DOHH2 (cell line): ENCODE results near the gene SGF29.
A peak's percentile ranks its signal among the peaks of the same experiment; 100 is the strongest.
"Not testable (repeated sequence)": the region's sequence is repeated elsewhere in the genome, so short reads cannot be mapped to it uniquely, and the experiment has no call there.

Experiments used
- H3F3A ChIP-seq: fragments of 200-600 bp; sonication (generic), shearing (Covaris generic); 2 replicates; pipeline ENCODE4 v1.6.0; 2016; ENCODE audit warnings: antibody characterized with exemption, mild to moderate bottlenecking; ENCODE audit not compliant: control insufficient read depth, insufficient read depth
- H3K27ac ChIP-seq: fragments of 200-600 bp; sonication (generic); 2 replicates; pipeline ENCODE4 v1.5.1; 2014; ENCODE audit warnings: low read depth, mild to moderate bottlenecking, low read length, moderate library complexity
- H3K27me3 ChIP-seq: fragments of 200-600 bp; sonication (generic); 2 replicates; pipeline ENCODE4 v1.6.1; 2014; ENCODE audit warnings: mild to moderate bottlenecking, low read length, mixed read lengths; ENCODE audit not compliant: control insufficient read depth
- H3K36me3 ChIP-seq: fragments of 200-600 bp; sonication (generic); 2 replicates; pipeline ENCODE4 v1.6.1; 2014; ENCODE audit warnings: mild to moderate bottlenecking, low read length, moderate library complexity, mixed read lengths; ENCODE audit not compliant: control insufficient read depth
- H3K4me1 ChIP-seq: fragments of 200-600 bp; sonication (generic); 2 replicates; pipeline ENCODE4 v1.6.1; 2014; ENCODE audit warnings: mild to moderate bottlenecking, low read length, mixed read lengths; ENCODE audit not compliant: control insufficient read depth
- H3K4me2 ChIP-seq: fragments of 200-600 bp; sonication (generic); 2 replicates; pipeline ENCODE4 v1.6.0; 2014; ENCODE audit warnings: mild to moderate bottlenecking, low read length, moderate library complexity
- H3K4me3 ChIP-seq: fragments of 200-600 bp; sonication (generic); 2 replicates; pipeline ENCODE4 v1.5.1; 2014; ENCODE audit warnings: mild to moderate bottlenecking, low read length, mixed read lengths
- H3K79me2 ChIP-seq: fragments of 200-600 bp; sonication (generic); 2 replicates; pipeline ENCODE4 v1.6.1; 2014; ENCODE audit warnings: mild to moderate bottlenecking, low read length, mixed read lengths; ENCODE audit not compliant: control insufficient read depth
- H3K9me2 ChIP-seq: fragments of 200-600 bp; sonication (generic); replicated peaks from 2 replicates; pipeline ENCODE4 v1.6.1; 2014; ENCODE audit warnings: mild to moderate bottlenecking, low read length, mixed read lengths; ENCODE audit not compliant: control insufficient read depth
- H3K9me3 ChIP-seq: fragments of 200-600 bp; sonication (generic); 2 replicates; pipeline ENCODE4 v1.6.1; 2014; ENCODE audit warnings: antibody characterized with exemption, low read length, mixed read lengths; ENCODE audit not compliant: control insufficient read depth, insufficient read depth
- H4K20me1 ChIP-seq: fragments of 200-600 bp; sonication (generic); 2 replicates; pipeline ENCODE4 v1.6.0; 2014; ENCODE audit warnings: low read depth, mild to moderate bottlenecking, antibody characterized with exemption, low read length, moderate library complexity; ENCODE audit not compliant: control insufficient read depth, insufficient read depth
- EZH2phosphoT487 ChIP-seq: fragments of 200-600 bp; sonication (generic); IDR thresholded peaks from 2 replicates; pipeline ENCODE4 v1.6.1; 2017; ENCODE audit warnings: borderline replicate concordance, mild to moderate bottlenecking, antibody characterized with exemption, low read length, moderate library complexity, mixed read lengths
- TF ChIP-seq, protein P1 (sequence below): fragments of 200-600 bp; sonication (generic); IDR thresholded peaks from one replicate; pipeline ENCODE4 v1.5.1; 2014; ENCODE audit warnings: antibody characterized with exemption, mild to moderate bottlenecking, low read depth, low read length; ENCODE audit not compliant: poor library complexity, severe bottlenecking

SGF29 gene

DNA sequence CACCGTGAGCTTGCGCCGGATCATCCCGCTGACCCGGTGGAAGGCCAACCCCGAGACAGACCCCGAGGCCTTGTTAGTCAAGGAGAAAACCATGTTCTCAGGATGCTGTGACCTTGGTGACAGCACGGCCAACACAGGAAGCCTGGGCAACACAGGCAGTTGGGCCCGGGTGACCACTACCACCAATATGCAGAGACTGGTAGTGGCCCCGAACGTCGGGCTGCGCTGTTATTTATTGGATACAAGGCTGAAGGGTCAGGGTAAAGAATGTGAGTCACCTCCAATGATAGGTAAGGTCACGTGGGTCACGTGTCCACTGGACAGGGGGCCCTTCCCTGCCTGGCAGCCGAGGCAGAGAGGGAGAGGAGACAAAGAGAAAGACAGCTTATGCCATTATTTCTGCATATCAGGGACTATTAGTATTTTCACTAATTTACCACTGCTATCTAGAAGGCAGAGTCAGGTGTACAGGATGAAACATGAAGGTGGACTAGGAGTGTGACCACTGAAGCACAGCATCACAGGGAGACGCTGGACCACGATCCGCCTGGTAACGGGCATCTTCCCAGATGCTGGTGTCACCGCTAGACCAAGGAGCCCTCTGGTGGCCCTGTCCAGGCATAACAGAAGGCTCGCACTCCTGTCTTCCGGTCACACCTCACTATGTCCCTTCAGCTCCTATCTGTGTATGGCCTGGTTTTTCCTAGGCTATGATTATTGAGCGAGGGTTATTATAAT is 61.9 kb downstream of the SGF29 start:
- peaks cover 24% of the 10 kb centered on the region for H3F3A ChIP-seq
- H3K27me3 ChIP-seq, H3K27ac ChIP-seq, H3K9me3 ChIP-seq, H3K9me2 ChIP-seq, H4K20me1 ChIP-seq, H3K4me3 ChIP-seq: not testable (repeated sequence)
- H3K36me3 ChIP-seq, result peaks cover 45% of the 10 kb centered on the region
- TF ChIP-seq, protein P1, sequence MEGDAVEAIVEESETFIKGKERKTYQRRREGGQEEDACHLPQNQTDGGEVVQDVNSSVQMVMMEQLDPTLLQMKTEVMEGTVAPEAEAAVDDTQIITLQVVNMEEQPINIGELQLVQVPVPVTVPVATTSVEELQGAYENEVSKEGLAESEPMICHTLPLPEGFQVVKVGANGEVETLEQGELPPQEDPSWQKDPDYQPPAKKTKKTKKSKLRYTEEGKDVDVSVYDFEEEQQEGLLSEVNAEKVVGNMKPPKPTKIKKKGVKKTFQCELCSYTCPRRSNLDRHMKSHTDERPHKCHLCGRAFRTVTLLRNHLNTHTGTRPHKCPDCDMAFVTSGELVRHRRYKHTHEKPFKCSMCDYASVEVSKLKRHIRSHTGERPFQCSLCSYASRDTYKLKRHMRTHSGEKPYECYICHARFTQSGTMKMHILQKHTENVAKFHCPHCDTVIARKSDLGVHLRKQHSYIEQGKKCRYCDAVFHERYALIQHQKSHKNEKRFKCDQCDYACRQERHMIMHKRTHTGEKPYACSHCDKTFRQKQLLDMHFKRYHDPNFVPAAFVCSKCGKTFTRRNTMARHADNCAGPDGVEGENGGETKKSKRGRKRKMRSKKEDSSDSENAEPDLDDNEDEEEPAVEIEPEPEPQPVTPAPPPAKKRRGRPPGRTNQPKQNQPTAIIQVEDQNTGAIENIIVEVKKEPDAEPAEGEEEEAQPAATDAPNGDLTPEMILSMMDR, result peak; percentile 29
- H3K4me2 ChIP-seq, result peak overlapping the region; percentile 11; the same call in 1 of the 2 replicates
- peaks cover 53% of the 10 kb centered on the region for H3K4me1 ChIP-seq
- peaks cover 50% of the 10 kb centered on the region for H3K79me2 ChIP-seq

DNA sequence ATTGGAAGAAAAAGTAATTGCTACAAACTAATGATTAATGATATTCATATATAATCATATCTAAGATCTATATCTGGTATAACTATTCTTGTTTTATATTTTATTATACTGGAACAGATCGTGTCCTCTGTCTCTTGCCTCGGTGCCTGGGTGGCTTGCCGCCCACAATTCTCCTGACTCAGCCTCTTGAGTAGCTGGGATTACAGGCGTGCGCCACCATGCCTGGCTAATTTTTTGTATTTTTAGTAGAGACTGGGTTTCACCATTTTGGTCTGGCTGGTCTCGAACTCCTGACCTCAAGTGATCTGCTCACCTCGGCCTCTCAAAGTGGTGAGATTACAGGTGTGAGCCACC is 62.5 kb downstream of the SGF29 start:
- Histone ChIP-seq H3K27ac (peak overlapping the region; percentile 92), H3K36me3 (peaks cover 45% of the 10 kb centered on the region), H3K4me1 (peaks cover 58% of the 10 kb centered on the region), H3F3A (peaks cover 28% of the 10 kb centered on the region), H3K4me2 (peak overlapping the region; percentile 80), H3K79me2 (peaks cover 50% of the 10 kb centered on the region)
- not testable (repeated sequence) for H4K20me1 ChIP-seq, H3K9me2 ChIP-seq, H3K27me3 ChIP-seq, H3K4me3 ChIP-seq, H3K9me3 ChIP-seq

DNA sequence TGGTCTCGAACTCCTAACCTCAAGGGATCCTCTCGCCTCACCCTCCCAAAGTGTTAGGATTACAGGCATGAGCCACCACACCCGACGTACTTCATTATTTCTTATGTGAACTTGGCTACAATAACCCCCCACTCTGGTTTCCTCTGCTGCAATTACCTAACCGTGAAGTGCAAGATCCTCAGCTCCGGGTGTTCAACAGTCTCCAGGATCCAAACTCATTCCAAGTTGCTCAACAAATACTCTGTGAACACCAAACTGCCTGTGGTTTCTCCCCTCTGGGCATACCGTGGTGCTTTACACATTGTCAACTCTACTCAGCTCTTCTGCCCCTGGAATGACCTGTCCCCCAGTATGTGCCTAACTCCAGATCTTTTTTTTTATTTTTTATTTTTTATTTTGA is 62.9 kb downstream of the SGF29 start:
- Histone ChIP-seq H3K4me1 (peaks cover 62% of the 10 kb centered on the region), H3K9me2 (no peaks in the 10 kb centered on the region), H3K79me2 (peaks cover 54% of the 10 kb centered on the region), H3K9me3 (no peaks in the 10 kb centered on the region), H3K27ac (peak overlapping the region; percentile 92), H3K4me3 (no peak overlapping the region), H3K36me3 (peaks cover 49% of the 10 kb centered on the region), H3K4me2 (peak overlapping the region; percentile 80), H3K27me3 (no peaks in the 10 kb centered on the region), H4K20me1 (no peaks in the 10 kb centered on the region), H3F3A (peaks cover 30% of the 10 kb centered on the region)
- TF ChIP-seq EZH2phosphoT487, result no peak
- TF ChIP-seq, protein P1, result no peak

DNA sequence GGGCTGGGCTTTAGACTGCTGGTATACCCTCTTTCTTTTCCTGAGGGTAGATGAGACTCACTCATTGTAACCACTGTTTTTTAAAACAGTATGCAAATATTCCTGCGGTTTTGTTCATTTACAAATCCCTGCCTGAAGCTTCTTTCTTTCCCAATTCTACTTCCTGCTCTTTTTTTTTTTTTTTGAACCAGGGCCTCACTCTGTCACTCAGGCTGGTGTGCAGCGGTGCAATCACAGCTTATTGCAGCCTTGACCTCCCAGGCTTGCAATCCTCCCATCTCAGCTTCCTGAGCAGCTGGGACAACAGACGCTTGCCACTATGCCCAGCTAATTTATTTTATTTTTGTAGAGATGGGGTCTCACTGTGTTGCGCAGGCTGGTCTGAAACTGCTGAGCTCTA is 64.2 kb downstream of the SGF29 start:
- TF ChIP-seq, protein P1, result no peak
- TF ChIP-seq EZH2phosphoT487, result no peak
- peaks cover 30% of the 10 kb centered on the region for H3F3A ChIP-seq
- H3K4me3 ChIP-seq, result peak overlapping the region; percentile 67
- peak overlapping the region; percentile 80 for H3K4me2 ChIP-seq
- peaks cover 64% of the 10 kb centered on the region for H3K4me1 ChIP-seq
- H3K9me3 ChIP-seq, result no peaks in the 10 kb centered on the region
- H3K27ac ChIP-seq, result peak overlapping the region; percentile 92
- peaks cover 58% of the 10 kb centered on the region for H3K36me3 ChIP-seq
- H3K79me2 ChIP-seq, result peaks cover 66% of the 10 kb centered on the region
- H4K20me1 ChIP-seq, result no peaks in the 10 kb centered on the region
- no peaks in the 10 kb centered on the region for H3K27me3 ChIP-seq
- no peaks in the 10 kb centered on the region for H3K9me2 ChIP-seq

DNA sequence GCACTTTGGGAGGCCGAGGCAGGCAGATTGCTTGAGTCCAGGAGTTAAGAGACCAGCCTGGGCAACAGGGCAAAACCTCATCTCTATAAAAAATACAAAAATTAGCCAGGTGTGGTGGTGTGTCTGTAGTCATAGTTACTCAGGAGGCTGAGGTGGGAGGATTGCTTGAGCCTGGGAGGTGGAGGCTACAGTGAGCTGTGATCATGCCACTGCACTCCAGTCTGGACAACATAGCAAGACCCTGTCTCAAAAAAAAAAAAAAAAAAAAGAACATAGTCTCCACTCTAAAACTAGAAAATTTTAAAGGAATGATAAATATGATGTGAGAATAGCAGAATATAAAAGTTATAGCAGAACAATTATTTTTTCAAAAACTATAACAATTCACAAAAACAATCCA is 66.6 kb downstream of the SGF29 start:
- H3K27me3 ChIP-seq, H3K9me3 ChIP-seq, H4K20me1 ChIP-seq, H3K9me2 ChIP-seq: not testable (repeated sequence)
- H3K27ac ChIP-seq, result peak overlapping the region; percentile 79
- H3K4me2 ChIP-seq, result peak overlapping the region; percentile 74
- peaks cover 30% of the 10 kb centered on the region for H3F3A ChIP-seq
- peaks cover 76% of the 10 kb centered on the region for H3K79me2 ChIP-seq
- peaks cover 68% of the 10 kb centered on the region for H3K4me1 ChIP-seq
- peaks cover 63% of the 10 kb centered on the region for H3K36me3 ChIP-seq
- H3K4me3 ChIP-seq, result peak overlapping the region; percentile 87
